ENCODE data around the gene HPGD.

GRCh38 chr4:174485025-174485424 lies 37.3 kb downstream of the HPGD start:
- TF ChIP-seq CTCF (IDR thresholded peaks at IDR 0.05; ENCODE audit: borderline replicate concordance, extremely low read depth, low read length, poor library complexity, severe bottlenecking) (no peak), EZH2 (IDR thresholded peaks at IDR 0.05; ENCODE audit: borderline replicate concordance, low read depth, low read length, severe bottlenecking) (no peak)
